ENCODE measurements around the gene CYP2B6.
A peak's percentile ranks its signal among the peaks of the same experiment; 100 is the strongest.
"Not testable (repeated sequence)": the region's sequence is repeated elsewhere in the genome, so short reads cannot be mapped to it uniquely, and the experiment has no call there.

The CYP2B6 gene

DNA sequence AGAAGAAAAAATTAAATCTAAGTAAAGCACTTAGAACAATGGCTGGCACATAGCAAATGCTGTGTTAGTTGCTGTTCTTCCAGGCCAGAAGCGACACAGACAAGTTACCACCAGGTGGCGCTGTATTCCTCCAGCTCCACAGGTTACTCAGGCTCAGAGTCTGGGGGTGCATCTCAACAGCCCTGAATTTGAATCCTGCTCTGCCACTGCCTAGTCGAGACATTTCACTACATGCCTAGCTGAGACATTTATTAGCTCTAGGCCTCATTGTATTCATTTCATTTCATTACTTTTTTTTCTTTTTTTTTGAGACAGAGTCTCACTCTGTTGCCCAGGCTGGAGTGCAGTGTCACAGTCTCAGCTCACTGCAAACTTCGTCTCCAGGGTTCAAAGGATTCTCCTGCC is 16.4 kb upstream of the CYP2B6 start:
- TF ChIP-seq, protein P1, sequence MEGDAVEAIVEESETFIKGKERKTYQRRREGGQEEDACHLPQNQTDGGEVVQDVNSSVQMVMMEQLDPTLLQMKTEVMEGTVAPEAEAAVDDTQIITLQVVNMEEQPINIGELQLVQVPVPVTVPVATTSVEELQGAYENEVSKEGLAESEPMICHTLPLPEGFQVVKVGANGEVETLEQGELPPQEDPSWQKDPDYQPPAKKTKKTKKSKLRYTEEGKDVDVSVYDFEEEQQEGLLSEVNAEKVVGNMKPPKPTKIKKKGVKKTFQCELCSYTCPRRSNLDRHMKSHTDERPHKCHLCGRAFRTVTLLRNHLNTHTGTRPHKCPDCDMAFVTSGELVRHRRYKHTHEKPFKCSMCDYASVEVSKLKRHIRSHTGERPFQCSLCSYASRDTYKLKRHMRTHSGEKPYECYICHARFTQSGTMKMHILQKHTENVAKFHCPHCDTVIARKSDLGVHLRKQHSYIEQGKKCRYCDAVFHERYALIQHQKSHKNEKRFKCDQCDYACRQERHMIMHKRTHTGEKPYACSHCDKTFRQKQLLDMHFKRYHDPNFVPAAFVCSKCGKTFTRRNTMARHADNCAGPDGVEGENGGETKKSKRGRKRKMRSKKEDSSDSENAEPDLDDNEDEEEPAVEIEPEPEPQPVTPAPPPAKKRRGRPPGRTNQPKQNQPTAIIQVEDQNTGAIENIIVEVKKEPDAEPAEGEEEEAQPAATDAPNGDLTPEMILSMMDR (IDR thresholded peaks at IDR 0.05; ENCODE audit: extremely low read depth, missing control alignments), result peak; percentile 64
- DNase-seq (ENCODE audit: low spot score), result peak; percentile 79

DNA sequence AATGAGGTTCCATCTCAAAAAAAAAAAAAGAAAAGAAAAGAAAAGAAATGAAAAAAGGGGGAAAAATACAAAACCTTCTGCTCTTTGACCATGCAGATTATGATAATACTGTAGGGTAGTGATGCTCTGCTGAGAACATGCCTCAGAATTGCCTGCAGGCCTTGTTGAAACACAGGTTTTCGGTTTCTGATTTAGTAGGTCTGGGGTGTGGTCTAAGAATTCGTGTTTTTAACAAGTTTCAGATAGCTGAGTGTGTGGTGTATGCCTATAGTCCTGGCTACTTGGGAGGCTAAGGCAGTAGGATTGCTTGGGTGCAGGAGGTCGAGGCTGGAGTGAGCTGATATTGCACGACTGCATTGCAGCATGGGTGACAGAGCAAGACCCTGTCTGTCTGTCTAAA is 14.9 kb upstream of the CYP2B6 start:
- DNase-seq (ENCODE audit: low spot score), result no peak
- TF ChIP-seq, protein P1 (IDR thresholded peaks at IDR 0.05; ENCODE audit: extremely low read depth, missing control alignments), result no peak

DNA sequence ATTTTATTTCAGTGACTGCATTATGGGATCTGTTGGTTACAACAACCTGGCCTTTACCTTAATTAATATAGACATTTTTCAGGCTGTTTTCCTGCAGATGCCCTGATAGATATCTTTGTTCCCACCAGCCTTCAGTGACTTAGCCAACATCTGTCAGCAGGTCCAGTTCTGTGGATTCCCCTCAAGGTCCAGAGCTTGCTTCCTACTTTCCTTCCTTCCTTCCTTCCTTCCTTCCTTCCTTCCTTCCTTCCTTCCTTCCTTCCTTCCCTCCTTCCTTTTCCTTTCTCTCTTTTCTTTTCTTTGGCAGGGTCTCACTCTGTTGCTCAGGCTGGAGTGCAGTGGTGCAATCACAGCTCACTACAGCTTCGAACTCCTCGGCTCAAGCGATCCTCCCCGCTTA is 14.4 kb upstream of the CYP2B6 start:
- TF ChIP-seq, protein P1 (IDR thresholded peaks at IDR 0.05; ENCODE audit: extremely low read depth, missing control alignments), result no peak
- DNase-seq (ENCODE audit: low spot score), result no peak

DNA sequence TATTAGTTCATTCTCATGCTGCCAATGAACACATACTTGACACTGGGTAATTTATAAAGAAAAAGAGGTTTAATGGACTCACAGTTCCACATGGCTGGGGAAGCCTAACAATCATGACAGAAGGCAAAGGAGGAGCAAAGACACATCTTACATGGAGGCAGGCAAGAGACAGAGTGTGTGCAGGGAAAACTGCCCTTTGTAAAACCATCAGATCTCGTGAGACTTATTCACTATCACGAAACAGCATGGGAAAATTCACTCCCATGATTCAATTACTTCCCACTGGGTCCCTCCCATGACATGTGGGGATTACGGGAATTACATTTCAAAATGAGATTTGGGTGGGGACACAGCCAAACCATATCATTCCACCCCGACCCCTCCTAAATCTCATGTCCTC is 11.3 kb upstream of the CYP2B6 start:
- DNase-seq (ENCODE audit: low spot score), result not testable (repeated sequence)

DNA sequence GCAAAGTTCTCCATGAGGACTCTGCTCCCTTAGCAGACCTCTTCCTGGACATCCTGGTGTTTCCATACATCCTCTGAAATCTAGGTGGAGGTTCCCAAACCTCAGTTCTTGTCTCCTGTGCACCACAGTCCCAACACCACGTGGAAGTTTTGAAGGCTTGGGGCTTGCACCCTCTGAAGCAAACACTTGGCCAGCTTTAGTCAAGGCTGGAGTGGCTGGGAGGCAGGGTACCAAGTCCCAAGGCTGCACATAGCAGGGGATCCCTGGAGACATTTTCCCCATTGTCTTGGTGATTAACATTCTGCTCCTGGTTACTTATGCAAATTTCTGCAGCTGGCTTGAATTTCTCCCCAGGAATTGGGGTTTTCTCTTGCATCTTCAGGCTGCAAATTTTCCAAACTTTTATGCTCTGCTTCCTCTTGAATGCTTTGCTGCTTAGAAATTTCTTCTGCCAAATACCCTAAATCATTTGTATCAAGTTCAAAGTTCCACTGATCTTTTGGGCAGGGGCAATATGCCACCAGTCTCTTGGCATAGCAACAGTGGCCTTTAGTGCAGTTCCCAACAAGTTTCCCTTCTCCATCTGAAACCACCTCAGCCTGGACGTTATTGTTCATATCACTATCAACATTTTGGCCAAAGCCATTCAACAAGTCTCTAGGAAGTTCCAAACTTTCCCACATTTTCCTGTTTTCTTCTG is 10.2 kb upstream of the CYP2B6 start:
- DNase-seq (ENCODE audit: low spot score), result not testable (repeated sequence)

DNA sequence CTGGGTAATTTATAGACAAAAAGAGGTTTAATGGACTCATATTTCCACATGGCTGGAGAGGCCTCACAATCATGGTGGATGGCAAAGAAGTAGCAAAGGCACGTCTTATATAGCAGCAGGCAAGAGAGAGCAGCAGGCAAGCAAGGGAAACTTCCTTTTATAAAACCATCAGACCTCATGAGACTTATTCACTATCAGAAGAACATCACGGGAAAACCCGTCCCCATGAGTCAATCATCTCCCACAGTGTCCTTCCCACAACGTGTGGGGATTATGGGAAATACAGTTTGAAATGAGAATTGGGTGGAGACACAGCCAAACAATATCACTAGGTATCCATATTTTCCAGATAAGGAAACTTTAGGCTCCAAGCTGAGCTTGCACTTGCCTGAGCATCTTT is 9.5 kb upstream of the CYP2B6 start:
- no peak for DNase-seq (ENCODE audit: low spot score)
- TF ChIP-seq, protein P1 (IDR thresholded peaks at IDR 0.05; ENCODE audit: extremely low read depth, missing control alignments), result no peak

DNA sequence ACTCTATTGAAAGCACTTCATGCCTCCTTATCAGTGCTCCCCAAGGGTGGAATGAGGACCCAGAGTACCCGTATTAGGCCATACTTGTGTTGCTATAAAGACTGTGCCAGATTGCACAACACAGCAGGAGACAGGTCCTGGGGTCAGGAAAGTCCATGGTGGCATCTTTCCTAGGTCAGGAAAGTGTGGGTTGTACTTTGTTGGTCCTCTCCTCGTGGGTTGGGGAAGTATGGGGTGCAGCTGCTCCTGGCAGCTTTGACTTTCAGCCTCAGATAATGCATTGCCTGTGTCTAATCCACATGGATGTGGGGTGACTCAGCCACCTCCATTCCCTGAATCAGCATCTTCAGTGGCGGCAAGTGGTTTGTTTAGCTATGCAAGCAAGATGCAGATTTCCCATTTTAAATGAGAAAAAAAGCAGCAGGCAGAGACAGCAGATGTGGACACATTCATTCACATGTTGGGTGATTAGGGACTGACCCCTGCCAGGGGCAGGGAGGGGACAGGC is 8.4 kb upstream of the CYP2B6 start:
- TF ChIP-seq, protein P1 (IDR thresholded peaks at IDR 0.05; ENCODE audit: extremely low read depth, missing control alignments), result no peak
- no peak for DNase-seq (ENCODE audit: low spot score)

DNA sequence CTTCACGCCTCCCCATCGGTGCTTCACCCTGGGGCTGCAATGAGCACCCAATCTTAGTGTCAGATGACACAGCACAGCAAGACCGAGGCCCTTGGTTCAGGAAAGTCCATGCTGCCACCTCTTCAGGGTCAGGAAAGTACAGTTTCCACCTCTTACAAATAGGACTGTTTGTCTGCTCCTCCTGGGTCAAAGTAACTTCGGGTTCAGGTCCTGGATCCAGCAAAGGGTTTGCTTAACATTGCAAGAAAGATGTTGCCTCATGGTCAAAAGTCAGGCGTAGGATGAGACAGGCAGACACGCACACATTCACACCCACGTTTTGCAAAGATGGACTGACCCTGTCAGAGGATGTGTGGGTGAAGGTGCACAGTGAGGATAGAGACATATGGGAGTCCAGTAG is 1.6 kb upstream of the CYP2B6 start:
- TF ChIP-seq, protein P1 (IDR thresholded peaks at IDR 0.05; ENCODE audit: extremely low read depth, missing control alignments), result no peak
- no peak for DNase-seq (ENCODE audit: low spot score)
